Endodermal cell (in vitro differentiated cells): ENCODE results near the gene INAFM2. TPM values are rescaled to one million over a fixed set of nuclear protein-coding genes. Genes with fewer than 3 reads are reported as not detected.

ENCODE experiments used
- DNase-seq: peaks from one replicate; pipeline ENCODE4 v3.0.0-alpha.2; 2017
- H3K27ac ChIP-seq: 2 replicates; pipeline ENCODE4 v1.5.1; 2013; ENCODE audit warnings: mild to moderate bottlenecking, low read depth, low read length, moderate library complexity
- H3K27me3 ChIP-seq: 2 replicates; pipeline ENCODE4 v1.6.1; 2013; ENCODE audit warnings: mild to moderate bottlenecking, low read length, moderate library complexity; ENCODE audit not compliant: insufficient read depth, control insufficient read depth, poor library complexity, severe bottlenecking
- H3K36me3 ChIP-seq: 2 replicates; pipeline ENCODE4 v1.7.0; 2013; ENCODE audit warnings: mild to moderate bottlenecking, low read length, moderate library complexity; ENCODE audit not compliant: control insufficient read depth, insufficient read depth
- H3K4me1 ChIP-seq: one replicate; pipeline ENCODE4 v1.7.0; 2013; ENCODE audit warnings: low read length; ENCODE audit not compliant: control insufficient read depth, insufficient read depth
- H3K4me3 ChIP-seq: 2 replicates; pipeline ENCODE4 v1.5.1; 2013; ENCODE audit warnings: mild to moderate bottlenecking, low read length, moderate library complexity
- H3K9ac ChIP-seq: 2 replicates; pipeline ENCODE4 v1.6.1; 2013; ENCODE audit warnings: mild to moderate bottlenecking, low read length, moderate library complexity; ENCODE audit not compliant: poor library complexity, severe bottlenecking; ENCODE audit errors: extremely low read depth
- H3K9me3 ChIP-seq: 2 replicates; pipeline ENCODE4 v1.6.1; 2013; ENCODE audit warnings: mild to moderate bottlenecking, low read length, moderate library complexity; ENCODE audit not compliant: control insufficient read depth
- H3K27ac Mint-ChIP-seq: 2 replicates; pipeline ENCODE4 v1.8.0; 2020; ENCODE audit warnings: mixed read lengths
- H3K27me3 Mint-ChIP-seq: 2 replicates; pipeline ENCODE4 v1.8.0; 2021; ENCODE audit warnings: mild to moderate bottlenecking, mixed read lengths; ENCODE audit not compliant: insufficient read depth
- H3K36me3 Mint-ChIP-seq: 2 replicates; pipeline ENCODE4 v1.8.0; 2020; ENCODE audit warnings: low read depth, mixed read lengths
- H3K4me1 Mint-ChIP-seq: 2 replicates; pipeline ENCODE4 v1.8.0; 2020; ENCODE audit warnings: mixed read lengths
- H3K4me3 Mint-ChIP-seq: 2 replicates; pipeline ENCODE4 v1.8.0; 2020; ENCODE audit warnings: mild to moderate bottlenecking, moderate library complexity, mixed read lengths
- H3K9me3 Mint-ChIP-seq: 2 replicates; pipeline ENCODE4 v1.8.0; 2020; ENCODE audit warnings: mild to moderate bottlenecking, mixed read lengths
- WGBS, 2 experiments: methylation state at CpG; one replicate each; pipeline versions ENCODE4 v1.1.5 to v1.1.7; 2013; ENCODE audit warnings: missing lambda C conversion rate in 2 of 2, mixed read lengths in 1 of 2; ENCODE audit not compliant: insufficient coverage in 1 of 2, insufficient read length in 1 of 2; 5-methylcytosine and 5-hydroxymethylcytosine counted together
- total RNA-seq, 2 donors: library from RNA; stranded (reverse); fragmentation: NEBNext Ultra II Directional in 1 of 2; extraction: Animal tissue kit (Norgen Biotek cat#: 25700) in 1 of 2; gene quantifications; 2 replicates in 1 of 2; 3 replicates in 1 of 2; pipeline ENCODE4 v1.2.1, GENCODE V29; 2021
- TF ChIP-seq, protein P1 (sequence below): fragments of 200-600 bp; sonication (generic); conservative IDR thresholded peaks from 2 replicates; pipeline ENCODE4 v1.5.0; 2021; ENCODE audit warnings: antibody characterized with exemption, mild to moderate bottlenecking

The INAFM2 gene
- total RNA-seq, 2 donors from 2014 or later: 4.6 to 8.6 TPM

DNA sequence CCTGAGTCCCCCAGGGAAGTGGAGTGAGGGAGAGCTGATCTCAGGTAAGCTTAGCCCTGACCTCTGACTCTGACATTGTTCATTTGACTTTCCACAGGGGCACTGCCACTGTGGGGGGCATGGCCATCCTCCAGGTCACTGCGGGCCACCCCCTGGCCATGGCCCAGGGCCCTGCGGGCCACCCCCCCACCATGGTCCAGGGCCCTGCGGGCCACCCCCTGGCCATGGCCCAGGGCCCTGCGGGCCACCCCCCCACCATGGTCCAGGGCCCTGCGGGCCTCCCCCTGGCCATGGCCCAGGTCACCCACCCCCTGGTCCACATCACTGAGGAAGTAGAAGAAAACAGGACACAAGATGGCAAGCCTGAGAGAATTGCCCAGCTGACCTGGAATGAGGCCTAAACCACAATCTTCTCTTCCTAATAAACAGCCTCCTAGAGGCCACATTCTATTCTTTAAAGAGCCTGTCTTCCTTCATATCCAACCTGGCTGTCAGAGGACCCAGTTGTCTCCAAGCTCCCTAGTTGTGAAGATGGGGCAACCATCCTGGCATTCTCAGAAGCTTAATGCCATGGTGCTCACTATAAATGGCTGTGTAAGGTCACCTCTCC lies 32.6 kb downstream of the INAFM2 start:
- no peak overlapping the region for H3K9ac ChIP-seq
- WGBS, 2 experiments: 84% methylated on average over 4 of the region's 5 CpGs; no CpG with 5 or more reads in 1 of the 2 experiments
- DNase-seq: no peak
- no peak overlapping the region for H3K4me3 Mint-ChIP-seq
- H3K27me3 Mint-ChIP-seq: peaks cover 41% of the 10 kb centered on the region
- no peaks in the 10 kb centered on the region for H3K36me3 Mint-ChIP-seq
- no peaks in the 10 kb centered on the region for H3K9me3 ChIP-seq
- TF ChIP-seq, protein P1, sequence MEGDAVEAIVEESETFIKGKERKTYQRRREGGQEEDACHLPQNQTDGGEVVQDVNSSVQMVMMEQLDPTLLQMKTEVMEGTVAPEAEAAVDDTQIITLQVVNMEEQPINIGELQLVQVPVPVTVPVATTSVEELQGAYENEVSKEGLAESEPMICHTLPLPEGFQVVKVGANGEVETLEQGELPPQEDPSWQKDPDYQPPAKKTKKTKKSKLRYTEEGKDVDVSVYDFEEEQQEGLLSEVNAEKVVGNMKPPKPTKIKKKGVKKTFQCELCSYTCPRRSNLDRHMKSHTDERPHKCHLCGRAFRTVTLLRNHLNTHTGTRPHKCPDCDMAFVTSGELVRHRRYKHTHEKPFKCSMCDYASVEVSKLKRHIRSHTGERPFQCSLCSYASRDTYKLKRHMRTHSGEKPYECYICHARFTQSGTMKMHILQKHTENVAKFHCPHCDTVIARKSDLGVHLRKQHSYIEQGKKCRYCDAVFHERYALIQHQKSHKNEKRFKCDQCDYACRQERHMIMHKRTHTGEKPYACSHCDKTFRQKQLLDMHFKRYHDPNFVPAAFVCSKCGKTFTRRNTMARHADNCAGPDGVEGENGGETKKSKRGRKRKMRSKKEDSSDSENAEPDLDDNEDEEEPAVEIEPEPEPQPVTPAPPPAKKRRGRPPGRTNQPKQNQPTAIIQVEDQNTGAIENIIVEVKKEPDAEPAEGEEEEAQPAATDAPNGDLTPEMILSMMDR: no peak
- H3K36me3 ChIP-seq: no peaks in the 10 kb centered on the region
- H3K27ac Mint-ChIP-seq: no peak overlapping the region
- H3K4me1 Mint-ChIP-seq: peaks cover 14% of the 10 kb centered on the region
- H3K9me3 Mint-ChIP-seq: no peaks in the 10 kb centered on the region
- no peaks in the 10 kb centered on the region for H3K4me1 ChIP-seq
- H3K4me3 ChIP-seq: no peak overlapping the region
- H3K27ac ChIP-seq: no peak overlapping the region
- peaks cover 38% of the 10 kb centered on the region for H3K27me3 ChIP-seq

DNA sequence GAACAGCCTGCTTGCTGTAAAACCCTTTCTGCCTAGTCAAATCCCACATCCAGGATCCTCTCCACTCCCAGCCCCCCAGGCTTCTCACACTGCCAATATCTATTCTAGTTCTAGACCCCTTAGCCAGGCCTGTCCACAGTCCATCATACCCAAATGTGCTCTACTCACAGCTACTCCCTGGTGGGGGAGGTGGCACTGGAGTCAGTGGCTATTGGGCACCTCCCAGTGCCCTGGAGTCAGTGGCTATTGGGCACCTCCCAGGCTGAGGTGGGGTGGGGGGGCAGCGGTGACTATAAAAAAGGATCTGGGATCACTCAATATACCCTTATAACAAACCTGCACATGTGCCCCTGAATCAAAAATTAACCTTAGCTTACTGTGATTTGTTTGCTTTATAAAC lies 33.8 kb downstream of the INAFM2 start:
- whole genome bisulfite sequencing, 2 experiments: no CpG with 5 or more reads among the region's 1 CpG
- H3K9me3 Mint-ChIP-seq: no peaks in the 10 kb centered on the region
- H3K4me3 Mint-ChIP-seq: peak overlapping the region; percentile 61
- H3K9ac ChIP-seq: no peak overlapping the region
- peak overlapping the region; percentile 79 for H3K4me3 ChIP-seq
- H3K9me3 ChIP-seq: no peaks in the 10 kb centered on the region
- H3K27ac ChIP-seq: no peak overlapping the region
- H3K4me1 Mint-ChIP-seq: peaks cover 14% of the 10 kb centered on the region
- H3K27ac Mint-ChIP-seq: no peak overlapping the region
- no peaks in the 10 kb centered on the region for H3K36me3 Mint-ChIP-seq
- no peak for DNase-seq
- H3K36me3 ChIP-seq: no peaks in the 10 kb centered on the region
- peaks cover 52% of the 10 kb centered on the region for H3K27me3 Mint-ChIP-seq
- no peaks in the 10 kb centered on the region for H3K4me1 ChIP-seq
- peaks cover 50% of the 10 kb centered on the region for H3K27me3 ChIP-seq
- TF ChIP-seq, protein P1: no peak

DNA sequence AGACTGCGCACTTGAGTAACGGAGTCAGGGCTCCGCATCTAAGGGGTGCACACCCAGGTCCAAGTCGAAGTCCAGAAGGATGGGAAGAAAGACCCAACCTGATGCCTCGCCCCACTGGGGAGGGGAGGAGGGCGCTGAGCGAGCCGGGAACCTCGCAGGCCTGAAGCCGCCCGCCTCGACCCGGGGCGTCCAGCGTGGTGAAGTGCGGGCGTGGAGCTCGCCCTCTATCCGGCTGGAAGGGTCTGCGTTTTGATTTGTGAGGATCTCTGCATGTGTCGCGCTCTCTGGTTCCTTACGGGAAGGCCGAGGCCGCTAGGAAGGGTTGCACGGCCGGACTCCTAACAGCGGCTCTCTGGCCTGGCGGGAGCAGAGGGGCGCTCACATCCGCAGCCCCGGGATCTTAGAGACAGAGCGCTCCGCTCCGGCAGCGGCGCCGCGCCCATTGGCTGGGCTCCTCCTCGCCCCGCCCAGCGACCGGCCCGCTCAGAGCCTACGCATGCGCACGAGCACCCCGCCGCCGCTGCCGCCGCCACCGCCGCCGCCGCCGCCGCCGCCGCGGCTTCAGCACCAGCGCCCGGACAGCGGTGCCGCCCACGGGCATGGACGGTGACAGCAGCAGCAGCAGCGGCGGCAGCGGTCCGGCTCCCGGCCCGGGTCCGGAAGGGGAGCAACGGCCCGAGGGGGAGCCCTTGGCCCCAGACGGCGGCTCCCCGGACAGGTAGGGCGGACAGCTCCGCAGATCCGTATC lies 34.4 kb downstream of the INAFM2 start, which contains the start of gene DISP2:
TSS of gene DISP2 (plus strand) at position 497 of the 748 bp plus-strand sequence. CDS start at position 600, 103 bp downstream.
- TF ChIP-seq, protein P1: peak; percentile 10
- peaks cover 53% of the 10 kb centered on the region for H3K27me3 ChIP-seq
- peak within 1 kb of the TSS; percentile 79 for H3K4me3 ChIP-seq
- no peak within 1 kb of the TSS for H3K27ac ChIP-seq
- no peak within 1 kb of the TSS for H3K9ac ChIP-seq
- Mint-ChIP-seq H3K4me3 (peak within 1 kb of the TSS; percentile 61), H3K27me3 (peaks cover 55% of the 10 kb centered on the region), H3K9me3 (no peaks in the 10 kb centered on the region), H3K36me3 (no peaks in the 10 kb centered on the region), H3K4me1 (peaks cover 14% of the 10 kb centered on the region), H3K27ac (no peak within 1 kb of the TSS)
- no peaks in the 10 kb centered on the region for H3K9me3 ChIP-seq
- peak; percentile 98 for DNase-seq
- H3K4me1 ChIP-seq: no peaks in the 10 kb centered on the region
- H3K36me3 ChIP-seq: no peaks in the 10 kb centered on the region
- 1 to 5% methylated on average over 21 to 82 of the region's 82 CpGs for WGBS, 2 experiments
